ENCODE measurements around the gene GAD1. TPM values are rescaled to one million over a fixed set of nuclear protein-coding genes. Genes with fewer than 3 reads are reported as not detected.

The GAD1 gene
- total RNA-seq (under 1 TPM in 1 of 4 donors, not detected in 3; 0.41 TPM), polyA plus RNA-seq (under 1 TPM in 1 of 3 donors, not detected in 2; 0.13 TPM)

DNA sequence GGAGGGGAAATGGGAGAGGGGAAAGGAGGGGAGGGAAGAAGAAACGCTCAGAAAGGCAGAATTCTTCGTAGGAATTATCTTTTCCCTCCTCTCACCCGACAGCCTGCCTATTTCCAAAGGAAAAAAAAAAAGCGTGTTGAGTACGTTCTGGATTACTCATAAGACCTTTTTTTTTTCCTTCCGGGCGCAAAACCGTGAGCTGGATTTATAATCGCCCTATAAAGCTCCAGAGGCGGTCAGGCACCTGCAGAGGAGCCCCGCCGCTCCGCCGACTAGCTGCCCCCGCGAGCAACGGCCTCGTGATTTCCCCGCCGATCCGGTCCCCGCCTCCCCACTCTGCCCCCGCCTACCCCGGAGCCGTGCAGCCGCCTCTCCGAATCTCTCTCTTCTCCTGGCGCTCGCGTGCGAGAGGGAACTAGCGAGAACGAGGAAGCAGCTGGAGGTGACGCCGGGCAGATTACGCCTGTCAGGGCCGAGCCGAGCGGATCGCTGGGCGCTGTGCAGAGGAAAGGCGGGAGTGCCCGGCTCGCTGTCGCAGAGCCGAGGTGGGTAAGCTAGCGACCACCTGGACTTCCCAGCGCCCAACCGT, at the start of gene GAD1:
TSS of gene GAD1 (plus strand) at position 384 of the 589 bp plus-strand sequence. CDS start 1,705 bp downstream, outside the sequence.
- intact Hi-C loops (cut with DNase I): loop anchor here (5.0 kb wide), 2 partner anchors 494 to 579 kb away; no protein-coding TSS in a partner anchor
- TF ChIP-seq POLR2AphosphoS5 (IDR thresholded peaks at IDR 0.05) (no peak), POLR2A (IDR thresholded peaks at IDR 0.05) (no peak), EP300 (IDR thresholded peaks at IDR 0.05) (no peak)
- TF ChIP-seq, protein P1, sequence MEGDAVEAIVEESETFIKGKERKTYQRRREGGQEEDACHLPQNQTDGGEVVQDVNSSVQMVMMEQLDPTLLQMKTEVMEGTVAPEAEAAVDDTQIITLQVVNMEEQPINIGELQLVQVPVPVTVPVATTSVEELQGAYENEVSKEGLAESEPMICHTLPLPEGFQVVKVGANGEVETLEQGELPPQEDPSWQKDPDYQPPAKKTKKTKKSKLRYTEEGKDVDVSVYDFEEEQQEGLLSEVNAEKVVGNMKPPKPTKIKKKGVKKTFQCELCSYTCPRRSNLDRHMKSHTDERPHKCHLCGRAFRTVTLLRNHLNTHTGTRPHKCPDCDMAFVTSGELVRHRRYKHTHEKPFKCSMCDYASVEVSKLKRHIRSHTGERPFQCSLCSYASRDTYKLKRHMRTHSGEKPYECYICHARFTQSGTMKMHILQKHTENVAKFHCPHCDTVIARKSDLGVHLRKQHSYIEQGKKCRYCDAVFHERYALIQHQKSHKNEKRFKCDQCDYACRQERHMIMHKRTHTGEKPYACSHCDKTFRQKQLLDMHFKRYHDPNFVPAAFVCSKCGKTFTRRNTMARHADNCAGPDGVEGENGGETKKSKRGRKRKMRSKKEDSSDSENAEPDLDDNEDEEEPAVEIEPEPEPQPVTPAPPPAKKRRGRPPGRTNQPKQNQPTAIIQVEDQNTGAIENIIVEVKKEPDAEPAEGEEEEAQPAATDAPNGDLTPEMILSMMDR (IDR thresholded peaks at IDR 0.05): no peak
- peak; percentile 86 for DNase-seq
- Histone ChIP-seq H3K27ac (no peak within 1 kb of the TSS), H3K36me3 (no peaks in the 10 kb centered on the region), H3K9me3 (no peaks in the 10 kb centered on the region), H3K4me3 (peak within 1 kb of the TSS; percentile 13 to 41 (median 35)), H3K27me3 (peaks cover 84 to 88% (median 87%) of the 10 kb centered on the region in 3 donors), H3K4me1 (peaks cover 0 to 68% (median 63%) of the 10 kb centered on the region in 4 donors)
- 0 to 1% methylated on average over 49 of the region's 49 CpGs for WGBS, 2 donors

DNA sequence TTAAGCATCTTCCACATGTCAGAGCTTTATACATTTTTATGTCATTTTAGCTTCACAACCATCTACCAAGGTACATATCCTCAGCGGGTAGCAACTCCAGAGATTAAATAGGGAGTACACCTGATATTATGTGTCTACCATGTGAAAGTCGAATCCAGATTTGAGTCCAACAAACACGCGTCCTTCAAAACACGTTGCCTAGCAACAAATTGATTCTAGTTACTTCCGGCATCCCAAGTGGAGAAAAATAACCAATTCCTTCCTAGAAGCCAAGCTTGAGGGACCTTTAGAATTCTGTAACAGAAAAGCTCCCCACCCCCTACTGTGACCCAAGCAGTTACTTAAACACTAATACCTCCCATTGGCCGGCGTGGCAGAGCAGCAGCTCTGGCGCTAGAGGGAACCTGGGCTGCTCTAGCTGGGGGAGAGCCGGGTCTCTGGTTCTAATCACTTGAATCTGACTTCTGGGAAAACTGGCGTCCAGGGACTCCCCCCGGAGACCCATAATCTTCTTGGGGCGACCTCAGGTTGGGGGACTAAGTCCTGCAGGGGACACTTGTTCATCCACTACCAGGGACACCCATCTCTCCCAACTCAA, 46.6 kb upstream of the GAD1 start, which contains the start of gene ERICH2:
TSS of gene ERICH2 (plus strand) at position 371 of the 598 bp plus-strand sequence. CDS start 304 bp downstream, outside the sequence.
- 1 to 7% methylated on average over 13 of the region's 13 CpGs for WGBS, 2 donors
- TF ChIP-seq EP300 (IDR thresholded peaks at IDR 0.05): no peak
- no peak for TF ChIP-seq POLR2A (IDR thresholded peaks at IDR 0.05)
- TF ChIP-seq POLR2AphosphoS5 (IDR thresholded peaks at IDR 0.05): no peak
- TF ChIP-seq, protein P1 (IDR thresholded peaks at IDR 0.05): no peak
- peak within 1 kb of the TSS; percentile 74 to 84 (median 79) for H3K27ac ChIP-seq
- H3K36me3 ChIP-seq: no peaks in the 10 kb centered on the region
- intact Hi-C loops (cut with DNase I): loop anchor here (2.0 kb wide), 3 partner anchors 43 to 159 kb away; partner anchors contain the start of gene GORASP2
- H3K4me3 ChIP-seq: peak within 1 kb of the TSS; percentile 69 to 74 (median 71)
- DNase-seq: peak; percentile 73
- no peaks in the 10 kb centered on the region for H3K9me3 ChIP-seq
- peaks cover 0 to 17% (median 8%) of the 10 kb centered on the region in 4 donors for H3K4me1 ChIP-seq
- H3K27me3 ChIP-seq: no peaks in the 10 kb centered on the region

DNA sequence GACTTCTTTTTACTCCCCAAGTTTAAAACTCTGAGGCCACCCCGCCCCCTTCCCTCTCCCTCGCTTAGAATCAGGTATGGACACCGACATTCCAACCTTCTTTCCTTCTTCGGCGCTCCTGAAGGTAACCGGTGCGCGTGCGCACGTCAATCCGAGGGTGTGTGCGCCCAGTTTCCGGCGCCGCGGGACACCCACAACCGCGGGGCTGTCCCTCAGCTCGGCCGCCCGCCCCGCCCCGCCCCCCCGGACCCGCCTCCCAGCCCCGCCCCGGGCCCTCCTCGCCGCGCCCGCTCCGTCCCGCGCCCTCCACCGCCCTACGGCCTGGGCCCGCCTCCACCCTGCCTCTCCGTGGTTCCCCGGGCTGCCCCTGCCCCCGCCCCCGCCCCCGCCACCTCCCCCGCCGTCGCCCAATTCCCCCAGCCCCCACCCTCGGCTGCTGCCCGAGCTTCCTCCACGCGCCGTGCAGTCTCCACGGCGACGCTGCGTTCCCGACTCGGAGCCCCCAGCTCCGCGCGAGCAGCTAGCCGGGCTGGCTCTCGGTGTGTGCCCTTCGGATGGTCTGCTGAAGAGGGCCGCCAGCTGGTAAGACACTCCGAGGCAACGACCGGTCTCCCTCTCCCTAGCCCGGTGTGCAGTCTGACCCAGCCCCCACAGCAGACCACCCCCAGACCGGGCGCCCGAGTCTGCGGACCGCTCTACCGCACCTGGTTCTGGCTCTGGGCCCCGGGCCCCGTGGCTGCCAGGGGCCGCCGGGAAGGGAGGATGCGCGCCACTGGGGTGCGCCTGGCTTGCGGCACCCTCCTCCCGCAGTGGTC, 45.9 kb upstream of the GAD1 start:
- H3K9me3 ChIP-seq: no peaks in the 10 kb centered on the region
- H3K27ac ChIP-seq: peak overlapping the region; percentile 74 to 84 (median 79)
- DNase-seq: peak; percentile 88
- H3K27me3 ChIP-seq: no peaks in the 10 kb centered on the region
- H3K4me3 ChIP-seq: peak overlapping the region; percentile 69 to 74 (median 71)
- WGBS, 2 donors: 1% methylated on average over 82 of the region's 82 CpGs
- TF ChIP-seq, protein P1 (IDR thresholded peaks at IDR 0.05): no peak
- no peak for TF ChIP-seq POLR2A (IDR thresholded peaks at IDR 0.05)
- peak in 1 of 4 donors; percentile 13 for TF ChIP-seq POLR2AphosphoS5 (IDR thresholded peaks at IDR 0.05)
- TF ChIP-seq EP300 (IDR thresholded peaks at IDR 0.05): no peak
- no peaks in the 10 kb centered on the region for H3K36me3 ChIP-seq
- H3K4me1 ChIP-seq: peaks cover 0 to 17% (median 8%) of the 10 kb centered on the region in 4 donors
- intact Hi-C loops (cut with DNase I): loop anchor here (2.0 kb wide), 3 partner anchors 42 to 158 kb away; partner anchors contain the start of gene GORASP2

DNA sequence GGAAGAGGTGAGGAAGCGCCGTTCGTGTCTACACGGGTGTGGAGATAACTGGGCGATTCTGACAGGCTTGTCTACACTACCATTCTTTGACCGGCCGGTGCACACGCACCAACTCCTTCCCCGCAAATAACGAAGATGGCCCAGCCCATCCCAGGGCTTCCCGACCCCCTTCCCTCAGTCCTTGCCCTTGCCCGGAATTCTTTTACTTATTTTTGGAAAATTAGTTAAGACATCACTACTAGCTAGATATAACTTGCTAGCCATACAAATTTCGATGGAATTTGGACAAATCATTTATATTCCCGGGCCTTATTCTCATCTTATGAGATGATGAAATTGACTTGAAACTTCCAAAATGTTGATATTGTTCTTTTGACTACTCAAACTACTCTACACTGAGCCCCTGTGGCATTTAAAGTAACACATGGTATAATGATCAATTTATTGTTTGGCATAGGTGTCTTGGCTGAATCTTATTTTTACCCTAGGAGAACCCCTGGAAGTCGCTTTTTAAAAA, 45.2 kb upstream of the GAD1 start:
- peak overlapping the region; percentile 74 to 84 (median 79) for H3K27ac ChIP-seq
- 9 to 11% methylated on average over 15 of the region's 15 CpGs for WGBS, 2 donors
- no peaks in the 10 kb centered on the region for H3K9me3 ChIP-seq
- intact Hi-C loops (cut with DNase I): loop anchor here (2.0 kb wide), 3 partner anchors 41 to 157 kb away; partner anchors contain the start of gene GORASP2
- no peak for DNase-seq
- TF ChIP-seq, protein P1 (IDR thresholded peaks at IDR 0.05): no peak
- TF ChIP-seq POLR2A (IDR thresholded peaks at IDR 0.05) (no peak), EP300 (IDR thresholded peaks at IDR 0.05) (no peak), POLR2AphosphoS5 (IDR thresholded peaks at IDR 0.05) (no peak)
- no peaks in the 10 kb centered on the region for H3K27me3 ChIP-seq
- H3K4me3 ChIP-seq: peak overlapping the region; percentile 69 to 74 (median 71)
- no peaks in the 10 kb centered on the region for H3K36me3 ChIP-seq
- peaks cover 0 to 17% (median 8%) of the 10 kb centered on the region in 4 donors for H3K4me1 ChIP-seq

Measured in sigmoid colon (tissue), 7 donors.